ENCODE results near the gene PRND. TPM values are rescaled to one million over a fixed set of nuclear protein-coding genes. Genes with fewer than 3 reads are reported as not detected.

Gene PRND
- not detected for total RNA-seq
- long read RNA-seq = 0 reads

- no peaks in the 10 kb centered on the region for H3K27me3 ChIP-seq (ENCODE audit: low read depth)
- intact Hi-C loops (cut with micrococcal nuclease) = loop anchor here (2.0 kb wide), 1 partner anchor 117 kb away; no protein-coding TSS in a partner anchor
- H3K4me3 ChIP-seq = no peak within 1 kb of the TSS
- H3K9me3 ChIP-seq (replicated peaks) = no peaks in the 10 kb centered on the region
- H3K36me3 ChIP-seq = no peaks in the 10 kb centered on the region
- H3K27ac ChIP-seq (replicated peaks) = no peak within 1 kb of the TSS
- no peak for TF ChIP-seq CTCF (IDR thresholded peaks at IDR 0.05; ENCODE audit: borderline replicate concordance)
- peaks cover 19% of the 10 kb centered on the region for H3K4me1 ChIP-seq
- DNase-seq = no peak
Measured at GRCh38 chr20:4721719-4722118, at the start of gene PRND. Gene PRND, plus strand, starts transcription at chr20:4721909. Its CDS starts 2,643 bp downstream, at chr20:4724552.

- no peaks in the 10 kb centered on the region for H3K27me3 ChIP-seq (ENCODE audit: low read depth)
- H3K36me3 ChIP-seq = no peaks in the 10 kb centered on the region
- intact Hi-C loops (cut with micrococcal nuclease) = no loop called here
- H3K9me3 ChIP-seq (replicated peaks) = no peaks in the 10 kb centered on the region
- peaks cover 14% of the 10 kb centered on the region for H3K4me1 ChIP-seq
- TF ChIP-seq CTCF (IDR thresholded peaks at IDR 0.05; ENCODE audit: borderline replicate concordance) = no peak
- H3K4me3 ChIP-seq = no peak overlapping the region
- no peak for DNase-seq
- H3K27ac ChIP-seq (replicated peaks) = no peak overlapping the region
Measured at GRCh38 chr20:4672948-4673347, 48.8 kb upstream of the PRND start.

- H3K27ac ChIP-seq (replicated peaks) = no peak overlapping the region
- no peak for TF ChIP-seq CTCF (IDR thresholded peaks at IDR 0.05; ENCODE audit: borderline replicate concordance)
- H3K4me3 ChIP-seq = no peak overlapping the region
Measured at GRCh38 chr20:4673371-4674001, 48.2 kb upstream of the PRND start.

GRCh38 chr20:4674672-4675071 is 47.0 kb upstream of the PRND start:
- DNase-seq = no peak
- no peaks in the 10 kb centered on the region for H3K36me3 ChIP-seq
- no peak overlapping the region for H3K27ac ChIP-seq (replicated peaks)
- no peaks in the 10 kb centered on the region for H3K27me3 ChIP-seq (ENCODE audit: low read depth)
- no peak for TF ChIP-seq CTCF (IDR thresholded peaks at IDR 0.05; ENCODE audit: borderline replicate concordance)
- no peak overlapping the region for H3K4me3 ChIP-seq
- no peaks in the 10 kb centered on the region for H3K9me3 ChIP-seq (replicated peaks)
- peaks cover 14% of the 10 kb centered on the region for H3K4me1 ChIP-seq
- intact Hi-C loops (cut with micrococcal nuclease) = no loop called here

More at GRCh38 chr20:4673371-4674001, 48.2 kb upstream of the PRND start:
- Histone ChIP-seq H3K9me3 (replicated peaks) (no peaks in the 10 kb centered on the region), H3K4me1 (peaks cover 14% of the 10 kb centered on the region), H3K36me3 (no peaks in the 10 kb centered on the region), H3K27me3 (ENCODE audit: low read depth) (no peaks in the 10 kb centered on the region)
- intact Hi-C loops (cut with micrococcal nuclease) = no loop called here
- DNase-seq = no peak

GRCh38 chr20:4677846-4678245 is 43.9 kb upstream of the PRND start:
- no peaks in the 10 kb centered on the region for H3K36me3 ChIP-seq
- intact Hi-C loops (cut with micrococcal nuclease) = no loop called here
- H3K27ac ChIP-seq (replicated peaks) = no peak overlapping the region
- H3K9me3 ChIP-seq (replicated peaks) = no peaks in the 10 kb centered on the region
- no peak for TF ChIP-seq CTCF (IDR thresholded peaks at IDR 0.05; ENCODE audit: borderline replicate concordance)
- H3K4me3 ChIP-seq = no peak overlapping the region
- DNase-seq = no peak
- no peaks in the 10 kb centered on the region for H3K27me3 ChIP-seq (ENCODE audit: low read depth)
- H3K4me1 ChIP-seq = peaks cover 32% of the 10 kb centered on the region
